Endodermal cell (in vitro differentiated cells): ENCODE results near the gene GSE1. TPM values are rescaled to one million over a fixed set of nuclear protein-coding genes. Genes with fewer than 3 reads are reported as not detected.

Experiments used
- DNase-seq: peaks from one replicate; pipeline ENCODE4 v3.0.0-alpha.2; 2017
- H3K27ac ChIP-seq: 2 replicates; pipeline ENCODE4 v1.5.1; 2013; ENCODE audit warnings: mild to moderate bottlenecking, low read depth, low read length, moderate library complexity
- H3K27me3 ChIP-seq: 2 replicates; pipeline ENCODE4 v1.6.1; 2013; ENCODE audit warnings: mild to moderate bottlenecking, low read length, moderate library complexity; ENCODE audit not compliant: insufficient read depth, control insufficient read depth, poor library complexity, severe bottlenecking
- H3K36me3 ChIP-seq: 2 replicates; pipeline ENCODE4 v1.7.0; 2013; ENCODE audit warnings: mild to moderate bottlenecking, low read length, moderate library complexity; ENCODE audit not compliant: control insufficient read depth, insufficient read depth
- H3K4me1 ChIP-seq: one replicate; pipeline ENCODE4 v1.7.0; 2013; ENCODE audit warnings: low read length; ENCODE audit not compliant: control insufficient read depth, insufficient read depth
- H3K4me3 ChIP-seq: 2 replicates; pipeline ENCODE4 v1.5.1; 2013; ENCODE audit warnings: mild to moderate bottlenecking, low read length, moderate library complexity
- H3K9ac ChIP-seq: 2 replicates; pipeline ENCODE4 v1.6.1; 2013; ENCODE audit warnings: mild to moderate bottlenecking, low read length, moderate library complexity; ENCODE audit not compliant: poor library complexity, severe bottlenecking; ENCODE audit errors: extremely low read depth
- H3K9me3 ChIP-seq: 2 replicates; pipeline ENCODE4 v1.6.1; 2013; ENCODE audit warnings: mild to moderate bottlenecking, low read length, moderate library complexity; ENCODE audit not compliant: control insufficient read depth
- H3K27ac Mint-ChIP-seq: 2 replicates; pipeline ENCODE4 v1.8.0; 2020; ENCODE audit warnings: mixed read lengths
- H3K27me3 Mint-ChIP-seq: 2 replicates; pipeline ENCODE4 v1.8.0; 2021; ENCODE audit warnings: mild to moderate bottlenecking, mixed read lengths; ENCODE audit not compliant: insufficient read depth
- H3K36me3 Mint-ChIP-seq: 2 replicates; pipeline ENCODE4 v1.8.0; 2020; ENCODE audit warnings: low read depth, mixed read lengths
- H3K4me1 Mint-ChIP-seq: 2 replicates; pipeline ENCODE4 v1.8.0; 2020; ENCODE audit warnings: mixed read lengths
- H3K4me3 Mint-ChIP-seq: 2 replicates; pipeline ENCODE4 v1.8.0; 2020; ENCODE audit warnings: mild to moderate bottlenecking, moderate library complexity, mixed read lengths
- H3K9me3 Mint-ChIP-seq: 2 replicates; pipeline ENCODE4 v1.8.0; 2020; ENCODE audit warnings: mild to moderate bottlenecking, mixed read lengths
- CTCF ChIP-seq: fragments of 200-600 bp; sonication (generic); conservative IDR thresholded peaks from 2 replicates; pipeline ENCODE4 v1.5.0; 2021; ENCODE audit warnings: antibody characterized with exemption, mild to moderate bottlenecking
- WGBS, 2 experiments: methylation state at CpG; one replicate each; pipeline versions ENCODE4 v1.1.5 to v1.1.7; 2013; ENCODE audit warnings: missing lambda C conversion rate in 2 of 2, mixed read lengths in 1 of 2; ENCODE audit not compliant: insufficient coverage in 1 of 2, insufficient read length in 1 of 2; 5-methylcytosine and 5-hydroxymethylcytosine counted together
- total RNA-seq, 2 donors: library from RNA; stranded (reverse); fragmentation: NEBNext Ultra II Directional in 1 of 2; extraction: Animal tissue kit (Norgen Biotek cat#: 25700) in 1 of 2; gene quantifications; 2 replicates in 1 of 2; 3 replicates in 1 of 2; pipeline ENCODE4 v1.2.1, GENCODE V29; 2021

GSE1 gene
- total RNA-seq, 2 donors from 2014 or later = 108 to 128 TPM

GRCh38 chr16:85722128-85722893 is 109.2 kb downstream of the GSE1 start:
- H3K4me1 Mint-ChIP-seq = no peaks in the 10 kb centered on the region
- Histone ChIP-seq H3K27ac (peak overlapping the region; percentile 68), H3K27me3 (no peaks in the 10 kb centered on the region), H3K4me1 (peaks cover 2% of the 10 kb centered on the region), H3K9ac (no peak overlapping the region), H3K36me3 (no peaks in the 10 kb centered on the region), H3K9me3 (no peaks in the 10 kb centered on the region), H3K4me3 (no peak overlapping the region)
- TF ChIP-seq CTCF = no peak
- no peak overlapping the region for H3K27ac Mint-ChIP-seq
- 73 to 89% methylated on average over 18 to 20 of the region's 20 CpGs for WGBS, 2 experiments
- no peaks in the 10 kb centered on the region for H3K9me3 Mint-ChIP-seq
- DNase-seq = no peak
- no peak overlapping the region for H3K4me3 Mint-ChIP-seq
- no peaks in the 10 kb centered on the region for H3K27me3 Mint-ChIP-seq
- H3K36me3 Mint-ChIP-seq = peaks cover 6% of the 10 kb centered on the region

DNA sequence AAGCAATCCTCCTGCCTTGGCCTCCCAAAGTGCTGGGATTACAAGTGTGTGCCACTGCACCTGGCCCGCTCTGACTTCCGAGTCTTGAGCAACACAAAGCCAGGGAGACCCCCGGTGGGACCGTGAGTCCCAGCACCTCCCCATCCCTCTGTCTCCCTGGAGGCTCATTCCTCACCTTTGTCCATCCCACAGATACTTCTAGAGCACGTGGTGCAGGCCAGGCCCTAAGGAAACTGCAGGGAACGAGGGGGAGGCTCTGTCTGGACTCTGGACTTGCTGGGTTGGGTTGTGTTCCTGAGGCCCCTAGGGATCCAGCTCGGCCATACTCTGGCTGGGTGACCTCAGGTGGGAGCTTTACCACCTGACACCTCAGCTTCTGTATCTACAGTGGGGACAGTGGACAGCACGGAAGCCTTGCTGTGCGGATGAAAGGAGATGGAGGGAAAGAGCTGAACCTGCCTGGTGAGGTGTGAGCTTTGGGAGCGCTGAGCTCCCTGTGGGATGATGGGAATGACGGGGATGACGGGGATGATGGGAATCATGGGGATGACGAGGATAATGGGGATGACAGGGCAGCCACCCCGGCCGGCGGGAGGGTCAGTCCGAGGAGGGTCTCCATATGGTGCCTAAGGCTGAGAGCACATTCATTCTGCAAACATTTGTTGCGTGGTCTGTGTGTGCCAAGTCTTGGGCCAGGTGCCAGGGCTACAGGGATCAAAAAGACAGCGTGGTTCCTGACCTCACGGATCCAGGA is 111.2 kb downstream of the GSE1 start:
- Mint-ChIP-seq H3K4me3 (no peak overlapping the region), H3K36me3 (peaks cover 6% of the 10 kb centered on the region), H3K27me3 (no peaks in the 10 kb centered on the region), H3K27ac (no peak overlapping the region), H3K4me1 (no peaks in the 10 kb centered on the region), H3K9me3 (no peaks in the 10 kb centered on the region)
- Histone ChIP-seq H3K9ac (no peak overlapping the region), H3K36me3 (no peaks in the 10 kb centered on the region), H3K27ac (no peak overlapping the region), H3K4me3 (no peak overlapping the region), H3K4me1 (no peaks in the 10 kb centered on the region), H3K9me3 (no peaks in the 10 kb centered on the region), H3K27me3 (no peaks in the 10 kb centered on the region)
- no peak for TF ChIP-seq CTCF
- WGBS, 2 experiments = 86 to 87% methylated on average over 14 to 20 of the region's 20 CpGs
- DNase-seq = no peak

DNA sequence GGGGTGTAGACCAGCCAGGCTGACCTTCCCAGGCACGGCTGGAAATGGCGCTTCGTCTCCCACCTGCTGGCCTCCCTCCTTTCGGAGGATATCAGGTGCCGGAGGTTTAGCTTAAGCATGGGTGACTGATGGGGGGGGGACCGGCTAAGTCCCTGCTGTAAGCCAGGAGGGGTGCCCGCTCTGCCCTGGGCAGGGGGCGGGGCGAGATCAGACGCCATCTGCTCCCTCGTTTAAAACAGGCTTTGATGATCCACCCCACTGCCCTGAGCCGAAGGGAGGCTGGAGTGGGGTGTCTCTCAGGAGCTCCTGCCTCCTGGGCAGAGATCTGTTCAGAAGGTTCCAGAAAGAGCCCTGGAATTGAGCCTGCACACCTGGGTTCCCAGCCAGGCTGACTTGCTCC is 111.8 kb downstream of the GSE1 start:
- DNase-seq = no peak
- WGBS, 2 experiments = 80 to 91% methylated on average over 2 to 12 of the region's 12 CpGs
- H3K4me3 Mint-ChIP-seq = no peak overlapping the region

More for the DNA sequence above, 111.8 kb downstream of the GSE1 start:
- Mint-ChIP-seq H3K36me3 (peaks cover 6% of the 10 kb centered on the region), H3K27ac (no peak overlapping the region), H3K9me3 (no peaks in the 10 kb centered on the region), H3K4me1 (peaks cover 3% of the 10 kb centered on the region), H3K27me3 (no peaks in the 10 kb centered on the region)
- Histone ChIP-seq H3K27me3 (no peaks in the 10 kb centered on the region), H3K4me1 (no peaks in the 10 kb centered on the region), H3K9ac (no peak overlapping the region), H3K4me3 (no peak overlapping the region), H3K9me3 (no peaks in the 10 kb centered on the region), H3K27ac (no peak overlapping the region), H3K36me3 (no peaks in the 10 kb centered on the region)
- no peak for TF ChIP-seq CTCF

Other genes with a start within 250 kb of the GSE1 start
- 10 to 100 TPM; 32.8 to 42.3 TPM for gene GINS2, start 75.6 kb downstream of the GSE1 start, total RNA-seq
- gene C16orf74, start 137.8 kb downstream of the GSE1 start, total RNA-seq = 1 to 10 TPM; 3.6 to 7.4 TPM
- 10 to 100 TPM; 60.1 to 67.6 TPM for gene EMC8, start 186.2 kb downstream of the GSE1 start, total RNA-seq
- 100 to 1,000 TPM; 436 to 471 TPM for gene COX4I1, start 186.4 kb downstream of the GSE1 start, total RNA-seq